ENCODE results near the gene TCFL5.

The TCFL5 gene

GRCh38 chr20:62860924-62861691 is 514 bp downstream of the TCFL5 start:
- Histone ChIP-seq H3K9me3 (ENCODE audit: control insufficient read depth, insufficient read depth, low read depth, low read length) (no peaks in the 10 kb centered on the region), H3K36me3 (ENCODE audit: control insufficient read depth in 2 of 2, insufficient read depth in 1 of 2, low read length in 2 of 2) (peaks cover 0 to 28% of the 10 kb centered on the region in 2 experiments; a peak in 2 of 3 replicates), H3K4me1 (ENCODE audit: control insufficient read depth, insufficient read depth, low read length) (no peaks in the 10 kb centered on the region), H3K4me3 (ENCODE audit: low read depth, low read length) (peak overlapping the region; percentile 61), H3K27ac (ENCODE audit: extremely low read depth, low read depth, low read length) (peak overlapping the region; percentile 74; the same call in 1 of the 2 replicates)
- ChIA-PET CTCF (interaction anchor here (1.4 kb wide), 1 partner anchor 38 kb away, joined by 7 read pairs; no protein-coding TSS in a partner anchor), POLR2A (interaction anchor here (0.6 to 1.3 kb wide), 6 partner anchors 11 to 67 kb away, joined by 3 to 7 read pairs (median 4); partner anchors contain the start of gene MRGBP)
- TF ChIP-seq ZNF175 (tag by site-specific recombination; IDR thresholded peaks at IDR 0.05) = no peak
- peak; percentile 6 for TF ChIP-seq ZBTB26 (tag by site-specific recombination; optimal IDR thresholded peaks at IDR 0.05)
- TF ChIP-seq PRDM10 (tag by site-specific recombination; IDR thresholded peaks at IDR 0.05) = no peak
- TF ChIP-seq KLF17 (tag by site-specific recombination; IDR thresholded peaks at IDR 0.05) = no peak

GRCh38 chr20:62860391-62860923 is 1.2 kb downstream of the TCFL5 start:
- Histone ChIP-seq H3K36me3 (ENCODE audit: control insufficient read depth in 2 of 2, insufficient read depth in 1 of 2, low read length in 2 of 2) (peaks cover 1 to 34% of the 10 kb centered on the region in 2 experiments; a peak in 2 of 3 replicates), H3K9me3 (ENCODE audit: control insufficient read depth, insufficient read depth, low read depth, low read length) (no peaks in the 10 kb centered on the region), H3K4me3 (ENCODE audit: low read depth, low read length) (peak overlapping the region; percentile 61), H3K4me1 (ENCODE audit: control insufficient read depth, insufficient read depth, low read length) (no peaks in the 10 kb centered on the region), H3K27ac (ENCODE audit: extremely low read depth, low read depth, low read length) (peak overlapping the region; percentile 74; the same call in 1 of the 2 replicates)
- CTCF ChIA-PET = interaction anchor here (1.2 to 1.4 kb wide), 2 partner anchors 19 to 38 kb away, joined by 5 to 7 read pairs; no protein-coding TSS in a partner anchor
- POLR2A ChIA-PET = no interaction called here
- TF ChIP-seq ZBTB6 (tag by site-specific recombination; IDR thresholded peaks at IDR 0.05) (no peak), ZNF132 (tag by site-specific recombination; IDR thresholded peaks at IDR 0.05; ENCODE audit: borderline replicate concordance) (no peak), ZNF621 (tag by site-specific recombination; IDR thresholded peaks at IDR 0.05) (no peak), YY1 (tag by site-specific recombination; IDR thresholded peaks at IDR 0.05) (no peak), SCRT1 (tag by site-specific recombination; IDR thresholded peaks at IDR 0.05; ENCODE audit: borderline replicate concordance) (no peak), PBX3 (CRISPR knock-in tag; IDR thresholded peaks at IDR 0.05) (no peak), ZNF112 (tag by site-specific recombination; IDR thresholded peaks at IDR 0.05) (no peak), ZNF692 (tag by site-specific recombination; IDR thresholded peaks at IDR 0.05) (0 out of 2 replicates have a peak, but pooled peaks have one; percentile 36), ZBTB26 (tag by site-specific recombination; optimal IDR thresholded peaks at IDR 0.05) (peak; percentile 61), ZNF792 (tag by site-specific recombination; IDR thresholded peaks at IDR 0.05) (no peak), IKZF3 (tag by site-specific recombination; IDR thresholded peaks at IDR 0.05) (0 out of 2 replicates have a peak, but pooled peaks have one; percentile 23), ZNF341 (tag by site-specific recombination; IDR thresholded peaks at IDR 0.05; ENCODE audit: low read depth) (0 out of 2 replicates have a peak, but pooled peaks have one; percentile 24), SP3 (tag by site-specific recombination; IDR thresholded peaks at IDR 0.05) (peak; percentile 65), ZIC2 (tag by site-specific recombination; IDR thresholded peaks at IDR 0.05) (no peak), ZBTB17 (tag by site-specific recombination; IDR thresholded peaks at IDR 0.05) (peak; percentile 30; the same call in 1 of the 2 replicates), ZNF791 (tag by site-specific recombination; IDR thresholded peaks at IDR 0.05) (no peak), ZNF837 (tag by site-specific recombination; IDR thresholded peaks at IDR 0.05) (no peak), ZNF768 (tag by site-specific recombination; IDR thresholded peaks at IDR 0.05) (no peak)
